Lower lobe of right lung (tissue), 2 donors: ENCODE results near the gene UBE3C. TPM values are rescaled to one million over a fixed set of nuclear protein-coding genes. Genes with fewer than 3 reads are reported as not detected.

Source experiments
- ATAC-seq, 2 donors: fragments of 200-7000 bp; cut with Tn5 transposase; one replicate each; pipeline ENCODE4 v1.9.1; 2020 to 2022; ENCODE audit warnings: mild to moderate bottlenecking in 2 of 2, moderate library complexity in 2 of 2
- DNase-seq: peaks from one replicate; pipeline ENCODE4 v3.0.0-alpha.2; 2020
- H3K27ac ChIP-seq: fragments of 200-600 bp; one replicate; pipeline ENCODE4 v1.8.0; 2022
- H3K27me3 ChIP-seq: fragments of 200-600 bp; one replicate; pipeline ENCODE4 v1.8.0; 2022; ENCODE audit warnings: low read depth
- H3K36me3 ChIP-seq: fragments of 200-600 bp; one replicate; pipeline ENCODE4 v1.8.0; 2022; ENCODE audit warnings: mild to moderate bottlenecking
- H3K4me1 ChIP-seq: fragments of 200-600 bp; one replicate; pipeline ENCODE4 v1.8.0; 2022
- H3K4me3 ChIP-seq: fragments of 200-600 bp; one replicate; pipeline ENCODE4 v1.8.0; 2022; ENCODE audit warnings: mild to moderate bottlenecking
- H3K9me3 ChIP-seq: fragments of 200-600 bp; one replicate; pipeline ENCODE4 v1.8.0; 2022
- CTCF ChIP-seq: fragments of 200-600 bp; IDR thresholded peaks from one replicate; pipeline ENCODE4 v1.8.0; 2022; ENCODE audit warnings: antibody characterized with exemption, mild to moderate bottlenecking
- intact Hi-C: fragments of 100-400 bp; cut with DNase I; formaldehyde crosslinking; loops from one replicate; pipeline ENCODE4 v1.11.0; 2022
- total RNA-seq: library from RNA; stranded (reverse); fragmentation: NEBNext Ultra II Directional; extraction: Animal tissue kit (Norgen Biotek cat#: 25700); gene quantifications from one replicate; pipeline ENCODE4 v1.2.1, GENCODE V29; 2021
- donor health status: DM: no; HTN: yes; CAD: no; lungs with severe emphysema.

The UBE3C gene
- total RNA-seq, 1 donor from 2014 or later = 55.7 TPM

- H3K4me1 ChIP-seq = no peaks in the 10 kb centered on the region
- no peak overlapping the region for H3K27ac ChIP-seq
- no peaks in the 10 kb centered on the region for H3K27me3 ChIP-seq
- no peak overlapping the region for H3K4me3 ChIP-seq
- no peak for TF ChIP-seq CTCF
- no peak for ATAC-seq
- intact Hi-C loops = no loop called here
- no peaks in the 10 kb centered on the region for H3K9me3 ChIP-seq
- no peaks in the 10 kb centered on the region for H3K36me3 ChIP-seq
- DNase-seq = no peak
Measured at GRCh38 chr7:157295338-157295737, 156.6 kb downstream of the UBE3C start.

- no peak for DNase-seq
- H3K27me3 ChIP-seq = no peaks in the 10 kb centered on the region
- no peak for TF ChIP-seq CTCF
- no peaks in the 10 kb centered on the region for H3K36me3 ChIP-seq
- intact Hi-C loops = no loop called here
- H3K27ac ChIP-seq = no peak overlapping the region
- no peak overlapping the region for H3K4me3 ChIP-seq
- peaks cover 12% of the 10 kb centered on the region for H3K4me1 ChIP-seq
- no peaks in the 10 kb centered on the region for H3K9me3 ChIP-seq
- ATAC-seq = no peak
Measured at GRCh38 chr7:157297185-157297584, 158.5 kb downstream of the UBE3C start.

- no peak for ATAC-seq
- H3K4me1 ChIP-seq = peaks cover 14% of the 10 kb centered on the region
- H3K27me3 ChIP-seq = no peaks in the 10 kb centered on the region
- DNase-seq = no peak
- H3K9me3 ChIP-seq = no peaks in the 10 kb centered on the region
- intact Hi-C loops = no loop called here
- no peak overlapping the region for H3K4me3 ChIP-seq
- no peaks in the 10 kb centered on the region for H3K36me3 ChIP-seq
- H3K27ac ChIP-seq = no peak overlapping the region
- no peak for TF ChIP-seq CTCF
Measured at GRCh38 chr7:157299317-157299612, 160.5 kb downstream of the UBE3C start.

- Histone ChIP-seq H3K9me3 (no peaks in the 10 kb centered on the region), H3K4me3 (no peak overlapping the region), H3K4me1 (peaks cover 14% of the 10 kb centered on the region), H3K27me3 (no peaks in the 10 kb centered on the region), H3K27ac (no peak overlapping the region), H3K36me3 (no peaks in the 10 kb centered on the region)
- ATAC-seq (peak; percentile 23 to 49), DNase-seq (no peak)
- no peak for TF ChIP-seq CTCF
- intact Hi-C loops = no loop called here
Measured at GRCh38 chr7:157299613-157300368, 161.1 kb downstream of the UBE3C start.

- H3K9me3 ChIP-seq = no peaks in the 10 kb centered on the region
- no peak overlapping the region for H3K4me3 ChIP-seq
- TF ChIP-seq CTCF = no peak
- no peaks in the 10 kb centered on the region for H3K27me3 ChIP-seq
- intact Hi-C loops = no loop called here
- no peaks in the 10 kb centered on the region for H3K36me3 ChIP-seq
- no peak overlapping the region for H3K27ac ChIP-seq
- H3K4me1 ChIP-seq = peaks cover 14% of the 10 kb centered on the region
- no peak for ATAC-seq
- DNase-seq = no peak
Measured at GRCh38 chr7:157300369-157300825, 161.7 kb downstream of the UBE3C start.
